WTC11 (cell line): ENCODE results near the gene KLRK1. TPM values are rescaled to one million over a fixed set of nuclear protein-coding genes. Genes with fewer than 3 reads are reported as not detected.

Experiments
- ATAC-seq: fragments of 200-7000 bp; cut with Tn5 transposase; 2 replicates; pipeline ENCODE4 v1.10.0; 2021; ENCODE audit warnings: mild to moderate bottlenecking, moderate library complexity
- CTCF ChIA-PET: fragments of 300-600 bp; sonication (Branson Sonifier 250); formaldehyde crosslinking; loops from one replicate; lab custom pipeline; 2021; ENCODE audit warnings: antibody characterized with exemption; lab: Charles Lee
- POLR2A ChIA-PET: fragments of 350-600 bp; sonication (Branson Sonifier 250); formaldehyde crosslinking; loops from one replicate; lab custom pipeline; 2021; ENCODE audit warnings: antibody characterized with exemption; lab: Charles Lee
- DNase-seq: peaks from one replicate; pipeline ENCODE4 v3.0.0; 2021; ENCODE audit warnings: low spot score
- H3K27ac Mint-ChIP-seq: 2 replicates; pipeline ENCODE4 v1.8.0; 2021; ENCODE audit warnings: mixed read lengths
- H3K27me3 Mint-ChIP-seq: 2 replicates; pipeline ENCODE4 v1.8.0; 2021; ENCODE audit warnings: low read depth, mild to moderate bottlenecking, moderate library complexity, mixed read lengths
- H3K36me3 Mint-ChIP-seq: 2 replicates; pipeline ENCODE4 v1.8.0; 2021; ENCODE audit warnings: mixed read lengths
- H3K4me1 Mint-ChIP-seq: 2 replicates; pipeline ENCODE4 v1.8.0; 2022; ENCODE audit warnings: mixed read lengths
- H3K4me3 Mint-ChIP-seq: 2 replicates; pipeline ENCODE4 v1.8.0; 2021; ENCODE audit warnings: mild to moderate bottlenecking, moderate library complexity, mixed read lengths
- H3K9me3 Mint-ChIP-seq: 2 replicates; pipeline ENCODE4 v1.8.0; 2021; ENCODE audit warnings: mixed read lengths
- AFF4 ChIP-seq: sonication (generic); formaldehyde crosslinking; IDR thresholded peaks from 2 replicates; pipeline ENCODE4 v1.8.1; 2023; ENCODE audit warnings: mild to moderate bottlenecking, missing genetic modification reagents, borderline replicate concordance
- AR ChIP-seq: fragments of 250-450 bp; sonication (Bioruptor Pico); IDR thresholded peaks from 2 replicates; pipeline ENCODE4 v1.9.0; 2021; ENCODE audit warnings: mild to moderate bottlenecking
- ARID4B ChIP-seq: sonication (generic); formaldehyde crosslinking; IDR thresholded peaks from 2 replicates; pipeline ENCODE4 v1.8.0; 2023; ENCODE audit warnings: missing genetic modification reagents, mild to moderate bottlenecking, borderline replicate concordance
- CBFB ChIP-seq: sonication (generic); formaldehyde crosslinking; IDR thresholded peaks from 2 replicates; pipeline ENCODE4 v1.8.1; 2022; ENCODE audit warnings: mild to moderate bottlenecking, low read depth, missing genetic modification reagents
- E2F5 ChIP-seq: sonication (generic); formaldehyde crosslinking; IDR thresholded peaks from 2 replicates; pipeline ENCODE4 v1.8.1; 2022; ENCODE audit warnings: mild to moderate bottlenecking, moderate library complexity, missing genetic modification reagents
- GTF2I ChIP-seq: fragments of 250-450 bp; sonication (Bioruptor Pico); conservative IDR thresholded peaks from 2 replicates; pipeline ENCODE4 v1.4.0; 2021; ENCODE audit warnings: mild to moderate bottlenecking
- JUN ChIP-seq: sonication (generic); formaldehyde crosslinking; IDR thresholded peaks from 2 replicates; pipeline ENCODE4 v1.8.0; 2023; ENCODE audit warnings: mild to moderate bottlenecking, missing genetic modification reagents
- MYBL2 ChIP-seq: sonication (generic); formaldehyde crosslinking; IDR thresholded peaks from 2 replicates; pipeline ENCODE4 v1.8.1; 2023; ENCODE audit warnings: mild to moderate bottlenecking, moderate library complexity, missing genetic modification reagents
- NFE2L1 ChIP-seq: sonication (generic); formaldehyde crosslinking; IDR thresholded peaks from 2 replicates; pipeline ENCODE4 v1.8.1; 2023; ENCODE audit warnings: missing genetic modification reagents
- PRRX2 ChIP-seq: fragments of 250-450 bp; sonication (Bioruptor Pico); IDR thresholded peaks from 2 replicates; pipeline ENCODE4 v1.8.0; 2021; ENCODE audit warnings: mild to moderate bottlenecking
- SP1 ChIP-seq: sonication (generic); formaldehyde crosslinking; conservative IDR thresholded peaks from 2 replicates; pipeline ENCODE4 v1.8.1; 2022; ENCODE audit warnings: missing genetic modification reagents
- STAT6 ChIP-seq: sonication (generic); formaldehyde crosslinking; conservative IDR thresholded peaks from 2 replicates; pipeline ENCODE4 v1.8.1; 2023; ENCODE audit warnings: mild to moderate bottlenecking, low read depth, missing genetic modification reagents, moderate library complexity
- USF1 ChIP-seq: sonication (generic); formaldehyde crosslinking; IDR thresholded peaks from 2 replicates; pipeline ENCODE4 v1.8.0; 2022; ENCODE audit warnings: mild to moderate bottlenecking, missing genetic modification reagents
- ZBTB21 ChIP-seq: sonication (generic); formaldehyde crosslinking; IDR thresholded peaks from 2 replicates; pipeline ENCODE4 v1.8.1; 2023; ENCODE audit warnings: mild to moderate bottlenecking, missing genetic modification reagents, borderline replicate concordance
- ZMAT4 ChIP-seq: fragments of 250-450 bp; sonication (Bioruptor Pico); IDR thresholded peaks from 2 replicates; pipeline ENCODE4 v1.9.0; 2021; ENCODE audit warnings: mild to moderate bottlenecking
- ZNF281 ChIP-seq: sonication (generic); formaldehyde crosslinking; IDR thresholded peaks from 2 replicates; pipeline ENCODE4 v1.8.0; 2023; ENCODE audit warnings: mild to moderate bottlenecking, missing genetic modification reagents
- ZNF396 ChIP-seq: fragments of 250-450 bp; sonication (Bioruptor Pico); IDR thresholded peaks from 2 replicates; pipeline ENCODE4 v1.8.0; 2021; ENCODE audit warnings: mild to moderate bottlenecking, moderate library complexity, borderline replicate concordance
- ZNF423 ChIP-seq: fragments of 250-450 bp; sonication (Bioruptor Pico); IDR thresholded peaks from 2 replicates; pipeline ENCODE4 v2.1.2; 2022; ENCODE audit warnings: mild to moderate bottlenecking, moderate library complexity
- total RNA-seq: library from RNA; stranded (reverse); gene quantifications from 3 replicates; pipeline ENCODE4 v1.2.3, GENCODE V29; 2021

KLRK1 gene
- total RNA-seq, 1 experiment from 2014 or later: 0.15 TPM

- POLR2A ChIA-PET: no interaction called here
- CTCF ChIA-PET: no interaction called here
- no peak overlapping the region for H3K4me3 Mint-ChIP-seq
- no peaks in the 10 kb centered on the region for H3K4me1 Mint-ChIP-seq
- DNase-seq (no peak), ATAC-seq (no peak)
- H3K9me3 Mint-ChIP-seq: peaks cover 14% of the 10 kb centered on the region
- peak overlapping the region; percentile 73; the same call in 1 of the 2 replicates for H3K27ac Mint-ChIP-seq
- H3K36me3 Mint-ChIP-seq: peaks cover 4% of the 10 kb centered on the region; the same call in 1 of the 2 replicates
- H3K27me3 Mint-ChIP-seq: no peaks in the 10 kb centered on the region
- no peak for TF ChIP-seq CBFB
- no peak for TF ChIP-seq E2F5 (CRISPR knock-in tag)
- no peak for TF ChIP-seq ZNF396 (CRISPR knock-in tag)
- TF ChIP-seq PRRX2 (CRISPR knock-in tag): no peak
- TF ChIP-seq ZBTB21 (CRISPR knock-in tag): no peak
- no peak for TF ChIP-seq ZNF281 (CRISPR knock-in tag)
- no peak for TF ChIP-seq MYBL2 (CRISPR knock-in tag)
- TF ChIP-seq ARID4B (CRISPR knock-in tag): no peak
- no peak for TF ChIP-seq STAT6 (CRISPR knock-in tag)
- no peak for TF ChIP-seq USF1 (CRISPR knock-in tag)
- TF ChIP-seq ZNF423: no peak
- no peak for TF ChIP-seq AR (CRISPR knock-in tag)
- TF ChIP-seq GTF2I: no peak
- TF ChIP-seq SP1 (CRISPR knock-in tag): no peak
- TF ChIP-seq JUN: no peak
- TF ChIP-seq ZMAT4: no peak
- TF ChIP-seq AFF4 (CRISPR knock-in tag): no peak
- TF ChIP-seq NFE2L1 (CRISPR knock-in tag): no peak
Observed at GRCh38 chr12:10381928-10382628, 7.8 kb downstream of the KLRK1 start.
